Measurements from ENCODE around the gene CD52.

CD52 gene

DNA sequence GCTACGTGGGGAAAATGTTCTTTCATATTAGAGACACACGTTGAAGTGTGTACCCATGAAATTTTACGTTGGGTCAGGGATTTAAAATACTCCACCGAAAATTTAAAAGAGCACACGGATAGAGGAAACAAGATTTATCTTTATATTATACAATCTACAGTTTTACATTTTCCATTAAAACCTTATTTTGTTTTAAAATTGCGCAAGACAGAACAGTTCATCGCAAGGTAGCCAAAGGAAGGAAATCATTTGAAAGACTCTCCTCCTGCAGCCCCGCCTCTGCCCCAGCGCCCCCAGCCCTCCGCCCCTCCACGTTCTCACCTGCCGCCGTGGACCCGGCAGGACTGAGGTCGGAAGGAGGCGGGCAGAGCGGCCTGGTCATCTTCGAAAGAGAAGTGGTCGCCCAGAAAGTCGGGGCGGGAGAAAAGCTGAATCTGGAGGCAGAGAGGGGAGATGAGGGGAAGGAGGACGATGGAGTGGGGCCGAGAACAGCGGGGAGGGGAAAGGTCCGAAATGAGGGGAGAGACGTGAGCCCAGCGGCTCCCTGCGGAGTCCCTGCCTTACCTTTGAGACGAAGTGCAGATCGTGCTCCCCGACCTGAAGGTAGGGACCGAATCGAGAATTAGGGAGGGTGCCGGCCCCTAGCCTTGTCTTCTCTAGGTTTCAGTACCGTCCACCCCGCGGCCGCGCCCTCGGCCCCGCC lies 18.2 kb downstream of the CD52 start:
- DNase-seq: no peak

DNA sequence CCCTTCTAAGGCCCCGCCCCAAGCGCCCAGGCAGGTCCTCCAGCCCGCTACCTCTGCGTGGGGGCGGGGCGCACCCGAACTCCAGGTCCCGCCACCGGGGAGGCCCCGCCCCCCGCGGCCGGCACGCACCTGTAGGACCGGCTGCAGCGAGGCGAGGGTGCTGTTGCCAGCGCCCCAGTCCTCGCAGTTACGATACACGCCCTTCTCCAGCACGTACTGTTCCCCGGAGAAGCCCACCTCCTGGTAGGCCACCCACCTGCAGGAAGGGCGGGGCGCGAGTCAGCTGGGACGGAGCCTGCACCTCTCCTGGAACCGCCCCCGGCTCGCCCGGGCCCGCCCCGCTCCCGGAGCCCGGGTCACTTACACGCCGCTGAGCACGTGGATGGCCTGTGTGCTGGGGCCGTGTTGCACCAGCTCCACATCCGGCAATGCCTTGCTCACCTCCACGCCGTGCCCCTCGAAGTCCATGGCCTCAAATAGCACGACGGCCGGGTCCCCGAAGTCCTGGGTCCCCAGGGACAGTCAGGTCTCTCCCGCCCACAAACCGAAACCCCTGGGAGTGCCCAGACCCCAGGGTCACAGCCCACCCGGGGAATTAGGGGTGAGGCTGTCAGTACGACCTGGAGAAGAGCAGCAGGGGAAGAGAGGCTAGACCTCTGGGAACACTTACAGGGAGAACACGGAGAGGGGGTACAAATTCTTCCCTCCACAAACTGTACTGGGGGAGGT lies 18.9 kb downstream of the CD52 start:
- DNase-seq: peak; percentile 90

DNA sequence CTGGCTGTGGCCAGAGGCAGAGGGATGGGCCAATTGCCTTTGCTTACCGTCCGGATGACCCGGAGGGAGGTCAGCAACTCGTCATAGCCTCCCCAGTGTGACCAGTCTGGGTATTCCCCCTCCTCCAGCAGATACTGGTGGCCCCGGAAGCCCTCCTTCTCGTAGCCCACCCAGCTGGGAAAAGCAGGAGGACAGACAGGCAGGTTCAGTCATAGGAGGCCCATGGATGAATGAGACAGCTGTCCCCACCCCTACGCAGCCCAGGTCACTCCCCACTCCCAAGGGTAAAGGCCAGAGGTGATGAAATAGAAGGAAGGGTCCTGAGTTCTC lies 19.4 kb downstream of the CD52 start:
- no peak for DNase-seq

DNA sequence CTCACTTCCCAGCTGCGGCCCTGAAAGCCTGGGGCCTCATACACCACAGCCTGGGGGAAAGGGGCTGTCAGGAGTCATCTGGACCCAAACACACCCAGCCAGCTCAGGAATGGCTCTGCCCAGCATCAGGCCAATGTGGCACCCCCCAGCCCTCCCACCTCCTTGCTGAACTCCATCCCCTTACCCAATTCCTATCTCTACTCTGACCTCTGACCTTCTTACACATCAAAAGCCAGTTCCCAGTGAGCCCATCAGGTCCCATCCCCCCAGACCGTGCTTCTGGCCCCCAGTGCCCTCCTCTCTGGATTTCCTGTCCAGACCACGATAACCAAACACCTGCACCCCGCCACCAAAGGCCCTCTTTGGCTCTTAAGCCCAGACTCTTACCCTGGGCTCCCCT lies 19.9 kb downstream of the CD52 start:
- no peak for DNase-seq

DNA sequence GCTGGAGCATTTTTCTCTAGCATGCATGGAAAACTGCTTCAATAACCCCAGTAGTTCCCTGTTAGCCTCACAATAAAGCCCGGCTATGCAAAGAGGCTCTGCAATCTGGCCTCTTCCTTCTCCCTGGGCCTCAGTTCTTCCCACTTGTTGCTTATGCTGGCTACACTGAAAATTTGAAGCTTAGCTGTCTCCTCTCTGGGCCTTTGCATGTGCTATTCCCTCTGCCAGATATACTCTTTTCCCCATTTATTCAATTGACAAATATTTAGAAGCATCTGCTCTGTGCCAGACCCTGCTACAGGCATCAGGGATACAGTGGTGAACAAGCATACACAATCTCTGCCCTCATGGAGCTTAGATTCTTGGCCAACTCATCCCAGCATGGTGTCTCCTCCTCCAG lies 20.9 kb downstream of the CD52 start:
- no peak for DNase-seq

DNA sequence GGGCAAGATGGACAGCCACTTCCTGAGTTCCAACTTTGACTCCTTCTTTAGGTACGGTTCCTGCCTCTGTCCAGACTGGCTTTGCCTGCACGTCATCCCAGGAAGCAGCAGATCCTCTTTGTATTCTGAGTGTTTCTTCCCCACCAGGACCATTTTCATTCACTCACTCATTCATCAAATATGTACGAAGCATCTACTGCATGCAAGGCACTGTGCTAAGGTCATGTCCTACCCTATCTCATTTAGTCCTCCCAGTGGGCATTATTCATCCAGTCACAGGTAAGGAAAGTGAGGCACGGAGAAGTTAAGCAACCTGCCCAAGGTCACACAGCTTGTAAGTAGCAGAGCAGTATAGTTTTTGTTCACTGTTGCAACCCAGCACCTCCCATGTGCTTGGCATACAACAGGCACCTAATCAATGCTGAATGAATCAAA lies 22.3 kb downstream of the CD52 start:
- DNase-seq: no peak

DNA sequence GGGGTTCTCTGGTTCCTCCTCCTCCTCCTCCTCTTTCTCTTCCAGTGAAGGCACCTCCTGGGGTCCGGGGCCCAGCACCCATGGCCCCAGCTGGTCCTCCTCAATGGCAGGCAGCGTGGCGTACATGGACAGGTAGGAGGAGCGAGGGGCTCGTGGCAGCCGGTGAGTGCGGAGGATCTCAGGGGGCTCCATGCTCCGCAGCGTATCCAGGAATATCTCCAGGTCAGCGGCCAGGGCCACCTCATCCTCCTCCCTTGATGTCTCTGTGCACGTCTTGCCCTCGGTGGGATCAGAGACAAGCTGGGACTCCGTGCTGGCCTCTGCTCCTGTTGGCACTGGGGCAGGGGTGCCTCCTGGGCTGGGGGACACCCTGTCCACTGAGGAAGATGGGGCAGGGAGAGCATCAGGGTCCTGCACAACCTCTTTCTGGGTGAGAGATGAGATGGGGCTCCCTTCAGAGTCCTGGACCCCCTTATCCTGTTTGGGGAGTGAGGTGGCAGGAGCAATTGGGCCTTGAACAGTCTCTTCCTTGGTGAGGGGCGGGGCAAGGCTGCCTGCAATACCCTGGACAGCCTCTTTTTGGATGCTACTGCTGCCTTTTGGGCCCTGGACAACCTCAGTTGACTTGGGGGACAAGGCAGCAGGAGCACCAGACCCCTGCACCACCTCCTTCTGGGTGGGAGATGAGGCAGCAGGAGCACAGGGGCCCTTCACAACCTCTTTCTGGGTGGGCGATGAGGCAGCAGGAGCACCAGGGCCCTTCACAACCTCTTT lies 26.6 kb downstream of the CD52 start:
- DNase-seq: no peak

DNA sequence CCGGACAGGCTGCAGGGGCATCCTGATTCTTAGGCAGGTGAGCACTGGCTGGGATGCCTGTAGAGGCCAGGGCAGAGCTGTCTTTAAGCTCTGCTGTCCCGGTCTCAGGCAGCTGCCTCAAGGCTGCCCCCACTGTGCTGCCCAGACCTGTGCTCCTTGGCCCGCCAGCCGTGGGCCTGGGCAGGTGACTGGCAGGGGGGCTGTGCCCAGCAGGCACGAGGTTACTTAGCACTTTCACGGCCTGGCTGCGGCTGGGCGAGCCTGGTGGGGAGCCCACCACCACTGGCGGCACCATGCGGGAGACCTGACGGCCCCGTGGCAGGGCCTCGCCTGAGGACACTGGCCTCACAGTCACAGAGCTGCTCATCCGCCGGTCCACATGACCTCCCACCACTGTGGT lies 28.0 kb downstream of the CD52 start:
- no peak for DNase-seq

DNA sequence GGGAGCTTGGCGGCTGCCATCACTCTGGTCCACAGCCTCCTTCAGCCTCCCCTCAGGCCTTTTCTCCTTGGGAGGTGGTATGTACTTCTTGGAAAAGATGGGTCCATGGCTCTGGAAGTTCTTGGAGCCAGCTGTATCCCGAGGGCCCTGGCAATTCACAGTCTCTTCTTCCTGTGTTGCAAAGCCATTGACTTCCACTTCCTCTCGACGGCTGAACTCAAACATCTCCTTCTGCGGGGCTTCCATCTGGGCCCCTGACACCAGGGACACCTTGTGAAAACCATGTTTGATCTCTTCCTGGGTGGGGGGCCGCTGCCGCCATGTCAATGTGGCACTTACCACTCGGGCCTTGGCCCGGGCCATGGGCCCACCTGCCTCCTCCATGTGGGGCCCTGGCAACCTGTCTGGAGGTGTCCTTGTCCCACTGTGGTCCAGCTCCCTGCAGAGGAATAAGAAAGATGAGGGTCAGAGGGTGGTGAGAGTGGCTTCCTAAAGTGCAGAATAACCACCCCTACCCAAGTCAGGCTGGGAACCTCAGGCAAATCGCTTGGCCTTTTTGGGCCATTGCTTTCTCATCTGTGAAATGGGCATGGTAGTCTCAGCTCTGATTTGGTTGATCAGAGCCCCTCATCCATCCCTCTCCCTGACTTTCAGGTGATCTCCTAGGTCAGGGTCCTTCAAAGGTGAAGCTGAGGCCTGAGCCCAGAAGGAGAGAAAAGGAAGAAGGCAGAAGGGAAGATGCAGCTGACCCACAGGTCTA lies 28.7 kb downstream of the CD52 start:
- DNase-seq: no peak

DNA sequence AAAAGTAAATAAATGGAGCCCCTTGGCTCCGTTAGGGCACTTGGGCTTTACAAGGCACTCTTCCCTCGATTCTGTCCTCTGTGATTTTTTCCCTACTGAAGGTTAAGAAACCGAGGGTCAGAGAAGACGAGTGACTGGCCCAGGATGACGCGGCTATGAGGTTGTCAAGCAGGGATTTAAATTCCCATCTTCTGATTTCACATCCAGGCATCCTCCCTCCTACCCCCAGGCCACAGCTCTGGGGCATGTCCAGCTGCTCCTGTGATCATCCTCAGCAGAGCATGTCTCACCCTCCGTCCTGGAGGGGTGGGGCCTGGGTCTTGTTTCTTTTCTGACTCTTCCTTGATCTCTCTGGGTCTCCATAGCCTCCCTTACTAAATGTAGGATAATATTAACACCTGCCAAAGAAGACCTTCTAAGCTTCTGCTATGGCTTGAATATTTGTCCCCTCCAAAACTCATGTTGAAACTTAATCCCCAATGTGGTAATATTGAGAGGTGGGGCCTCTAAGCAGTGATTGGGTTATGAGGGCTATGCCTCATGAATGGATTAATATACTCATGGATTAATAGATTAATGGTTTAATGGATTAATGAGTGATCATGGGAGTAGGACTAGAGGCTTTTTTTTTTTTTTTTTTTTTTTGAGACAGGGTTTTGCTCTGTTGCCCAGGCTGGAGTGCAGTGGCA lies 31.6 kb downstream of the CD52 start:
- no peak for DNase-seq

DNA sequence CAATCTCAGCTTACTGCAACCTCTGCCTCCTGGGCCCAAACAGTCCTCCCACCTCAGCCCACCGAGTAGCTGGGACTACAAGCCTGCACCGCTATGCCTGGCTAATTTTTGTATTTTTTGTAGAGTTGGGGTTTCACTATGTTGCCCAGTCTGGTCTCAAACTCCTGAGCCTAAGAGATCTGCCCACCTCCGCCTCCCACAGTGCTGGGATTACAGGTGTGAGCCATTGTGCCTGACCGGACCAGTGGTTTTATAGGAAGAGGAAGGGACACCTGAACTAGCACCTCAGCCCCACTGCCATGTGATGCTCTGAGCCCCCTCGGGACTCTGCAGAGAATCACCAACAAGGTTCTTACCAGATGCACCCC lies 32.1 kb downstream of the CD52 start:
- no peak for DNase-seq

DNA sequence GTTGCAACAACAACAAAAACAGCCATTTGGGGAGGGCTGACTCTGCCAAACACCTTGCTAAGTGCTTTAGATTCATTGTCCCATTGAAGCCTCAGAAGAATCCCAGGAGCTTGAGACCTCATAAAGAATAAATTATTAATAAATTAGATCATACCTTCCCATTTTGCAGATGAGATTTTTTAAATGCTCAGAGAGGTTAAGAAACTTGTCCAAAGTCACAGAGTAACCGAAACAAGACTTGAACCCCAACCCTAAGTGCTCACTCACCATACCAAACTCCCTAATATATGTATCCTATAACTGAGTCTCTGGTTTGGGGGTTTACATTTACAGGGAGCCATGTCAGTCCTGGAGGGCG lies 32.6 kb downstream of the CD52 start:
- no peak for DNase-seq

DNA sequence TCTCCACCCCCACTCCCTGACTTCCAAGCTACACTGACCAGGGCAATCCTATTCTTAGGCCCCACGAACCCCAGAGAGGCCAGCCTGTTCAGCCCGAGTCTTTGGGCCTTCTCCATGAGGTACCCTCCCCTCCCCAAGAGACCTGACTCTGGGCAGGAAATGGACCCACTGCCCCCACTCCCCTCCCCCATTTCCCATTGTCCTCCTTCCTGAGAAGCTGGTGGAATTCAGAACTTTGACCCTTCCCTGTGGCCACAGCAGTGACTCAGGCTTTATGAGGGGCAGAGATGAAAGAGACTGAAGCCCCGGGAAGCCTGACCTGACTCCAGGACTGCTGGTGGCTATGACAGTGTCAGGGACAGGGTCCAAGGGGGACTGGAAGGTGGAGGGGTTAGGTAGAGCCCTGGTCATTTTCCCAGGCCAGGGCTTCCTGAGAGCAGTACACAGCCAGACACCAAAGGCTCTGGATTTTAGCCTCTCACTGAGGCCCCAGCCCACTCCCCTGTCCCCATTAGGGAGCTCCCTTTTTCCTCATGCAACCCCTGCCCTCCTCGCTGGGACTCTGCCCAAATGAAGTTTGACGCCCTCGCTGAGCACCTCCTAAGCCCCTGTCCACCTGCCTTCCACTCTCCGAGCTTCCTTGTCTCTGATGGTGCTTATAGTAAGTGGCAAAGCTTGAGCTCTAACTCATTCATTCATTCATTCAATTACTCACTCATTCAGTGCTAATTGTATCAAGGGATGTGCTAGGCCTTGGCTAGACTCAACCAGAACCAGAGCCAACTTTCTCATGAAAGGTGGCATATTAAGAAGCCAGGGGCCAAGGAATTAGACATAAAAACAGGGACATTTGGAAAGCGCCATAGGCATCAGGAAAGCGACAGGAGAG lies 33.2 kb downstream of the CD52 start:
- DNase-seq: no peak

DNA sequence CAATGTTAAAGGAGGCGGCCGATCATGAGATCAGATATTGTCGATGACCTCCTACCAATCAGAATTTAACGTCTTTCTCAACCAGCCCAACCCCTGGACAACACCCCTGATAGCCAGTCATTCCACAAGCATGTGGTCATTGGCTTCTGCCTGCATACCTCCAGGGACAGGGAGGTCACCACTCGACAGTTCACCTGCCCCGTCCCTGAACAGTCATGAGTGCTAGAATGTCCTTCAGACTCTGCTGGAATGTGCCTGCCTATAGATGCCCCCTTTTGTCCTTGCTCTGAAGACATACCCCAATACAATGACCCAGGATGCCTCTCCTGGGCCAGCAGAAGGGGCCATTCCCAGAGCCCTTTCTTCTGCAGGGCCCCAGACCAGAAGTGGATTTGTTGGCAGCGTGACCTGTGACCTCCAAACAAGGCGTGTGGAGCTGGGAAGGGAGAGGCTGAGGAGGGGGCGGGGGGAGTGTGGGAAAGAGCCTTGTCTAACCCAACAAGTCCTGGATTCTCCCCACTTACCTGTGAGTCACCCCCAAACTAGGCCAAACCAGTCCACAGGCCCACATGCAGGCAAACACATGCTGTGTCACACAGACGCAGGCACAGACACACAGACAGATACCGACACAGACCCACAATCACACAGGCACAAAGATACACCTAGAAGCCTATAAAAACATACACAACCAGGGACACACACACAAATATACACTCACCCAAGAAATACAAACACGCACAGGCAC lies 34.0 kb downstream of the CD52 start:
- DNase-seq: no peak

DNA sequence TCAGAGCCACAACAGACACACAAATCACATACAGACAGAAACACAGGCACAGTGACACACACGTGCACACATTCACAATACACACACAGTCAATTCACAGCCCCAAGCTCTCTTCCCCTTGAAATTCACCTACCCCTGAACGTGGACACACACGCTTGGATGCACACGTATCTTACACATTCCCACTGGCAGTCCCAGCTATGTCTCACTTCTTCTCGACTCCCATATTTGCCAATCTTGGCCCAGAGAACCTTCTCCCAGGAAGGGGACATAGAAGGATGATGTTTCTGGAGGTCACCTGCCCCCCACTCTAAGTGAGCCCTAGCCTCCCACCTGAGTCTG lies 34.6 kb downstream of the CD52 start:
- no peak for DNase-seq

DNA sequence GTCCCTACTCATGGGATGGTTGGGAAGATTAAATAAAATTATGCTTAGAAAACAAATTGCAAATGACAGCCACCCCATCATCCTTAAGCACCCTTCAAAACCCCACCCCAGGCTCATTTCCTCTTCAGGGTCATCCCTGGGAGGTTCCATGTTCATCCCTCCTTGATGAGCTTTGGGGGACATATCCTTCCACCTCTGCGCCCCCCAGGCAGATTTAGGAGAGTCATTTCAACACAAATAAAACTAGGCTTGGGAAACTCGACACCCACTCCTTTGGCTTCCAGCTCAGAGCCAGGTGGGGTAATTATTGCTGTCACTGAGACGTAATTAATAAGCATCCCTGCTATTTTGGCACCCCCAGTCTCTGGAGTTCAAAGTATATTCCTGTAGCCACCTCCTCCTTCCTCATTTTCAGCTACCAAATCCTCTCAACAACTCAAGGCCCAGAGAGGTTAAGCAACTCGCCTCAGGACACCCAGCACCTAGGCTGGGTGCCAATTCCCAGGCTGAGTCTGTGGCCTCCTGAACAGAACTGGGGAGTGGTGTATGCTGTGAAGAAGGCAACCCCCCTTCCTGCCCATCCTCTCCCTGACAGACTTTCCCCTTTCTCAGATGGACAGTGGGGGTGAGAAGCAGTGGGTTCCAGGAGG lies 35.6 kb downstream of the CD52 start:
- DNase-seq: no peak

DNA sequence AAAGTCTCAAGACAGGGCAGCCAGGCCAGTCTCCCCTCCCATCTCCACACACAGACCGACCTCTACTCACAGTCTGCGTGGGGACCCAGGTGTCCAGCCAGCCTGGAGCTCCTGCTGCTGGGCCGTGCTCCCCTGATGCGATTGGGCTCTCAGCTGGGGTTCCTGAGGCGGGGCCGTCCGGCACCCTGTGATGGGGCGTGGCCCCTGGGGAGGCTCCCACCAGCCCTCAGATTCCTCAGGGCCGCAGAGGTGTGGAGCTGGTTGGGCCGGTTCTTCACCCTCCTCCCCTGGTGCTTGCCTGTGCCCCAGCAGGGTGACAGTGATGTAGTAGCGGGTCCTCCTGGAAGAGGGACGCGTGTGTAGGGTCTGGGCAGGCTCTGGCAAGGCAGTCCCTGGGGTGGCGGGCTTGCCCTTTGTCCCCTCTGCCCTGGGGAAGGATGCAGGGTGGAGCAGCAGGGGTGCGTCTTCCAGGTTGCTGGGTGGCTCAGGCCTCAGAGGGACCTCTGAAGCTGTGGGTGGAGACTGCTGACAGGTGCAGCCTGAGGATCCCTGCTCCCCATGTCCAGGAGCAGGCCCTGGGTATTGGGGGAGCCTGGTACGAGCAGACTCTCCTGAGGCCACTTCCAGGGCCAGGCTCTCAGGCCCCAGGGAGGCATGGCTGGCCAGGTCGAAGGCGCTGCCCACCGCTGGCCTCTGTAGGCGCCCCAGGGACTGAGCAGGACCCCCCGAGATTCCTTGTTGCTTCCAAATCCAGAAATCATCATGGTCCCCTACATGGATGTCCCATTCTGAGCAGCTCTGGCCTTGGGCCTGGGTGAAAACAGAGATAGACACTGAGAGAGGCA lies 36.4 kb downstream of the CD52 start, which contains the start of gene CRYBG2:
TSS of gene CRYBG2 (minus strand) at position 155 of the 845 bp plus-strand sequence. CDS start 7,473 bp downstream, outside the sequence.
- DNase-seq: no peak

DNA sequence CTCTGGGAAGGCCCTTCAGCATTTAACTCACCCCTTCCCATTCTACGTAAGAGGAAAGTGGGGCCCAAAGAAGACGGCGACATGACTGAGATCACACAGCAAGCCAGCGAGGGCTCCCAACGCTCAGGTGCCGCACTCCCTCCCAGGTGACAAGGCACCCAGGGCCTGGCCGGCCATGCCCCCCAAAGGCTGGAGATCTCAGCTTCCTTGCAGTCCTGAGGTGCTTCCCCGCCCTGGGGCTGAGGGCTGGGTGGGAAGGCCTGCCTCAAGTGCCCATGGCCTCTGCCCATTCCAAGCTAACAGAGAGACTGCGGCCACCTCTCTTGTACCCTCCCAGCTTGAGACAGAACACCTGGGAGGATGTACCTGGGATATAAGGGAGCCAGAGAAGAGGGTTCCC lies 37.2 kb downstream of the CD52 start:
- no peak for DNase-seq

DNA sequence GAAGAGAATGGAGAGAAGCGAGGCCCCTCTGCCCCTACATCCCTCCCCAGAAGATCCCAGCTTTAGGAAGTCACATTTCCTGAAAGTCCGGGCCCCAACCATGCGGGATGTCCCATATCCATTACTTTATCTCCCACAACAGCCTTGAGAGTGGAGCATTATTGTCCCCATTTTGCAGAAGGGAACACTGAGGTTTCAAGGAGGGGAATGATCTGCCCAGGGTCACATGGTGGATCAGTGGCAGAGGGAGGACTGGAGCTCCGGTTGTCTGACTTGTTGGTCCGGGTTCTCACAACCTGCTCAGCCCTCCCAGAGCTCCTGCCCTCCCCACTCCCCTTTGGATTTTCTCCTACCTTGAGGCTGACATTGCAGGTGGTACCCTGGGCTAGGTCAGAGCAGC lies 38.3 kb downstream of the CD52 start:
- no peak for DNase-seq

Measured in activated CD8-positive, alpha-beta memory T cell treated with anti-CD3 and anti-CD28 coated beads, Interleukin-2, amount 50 U/mL, for 48 hours (primary cell).